ENCODE data around the gene ARHGAP22. TPM values are rescaled to one million over a fixed set of nuclear protein-coding genes. Genes with fewer than 3 reads are reported as not detected.
A peak's percentile ranks its signal among the peaks of the same experiment; 100 is the strongest.

Gene ARHGAP22
- total and polyA plus RNA-seq, 2 experiments from 2014 or later = 3.2 to 7.8 TPM

GRCh38 chr10:48582970-48583369 lies 21.9 kb downstream of the ARHGAP22 start:
- Histone ChIP-seq H3K27me3 (no peaks in the 10 kb centered on the region), H3K4me1 (ENCODE audit: low read depth) (no peaks in the 10 kb centered on the region), H3K9me3 (ENCODE audit: low read depth) (no peaks in the 10 kb centered on the region), H3K27ac (no peak overlapping the region), H3K36me3 (no peaks in the 10 kb centered on the region), H3K4me3 (no peak overlapping the region)
- no peak for DNase-seq (ENCODE audit: low read depth in 1 of 2, low spot score in 1 of 2)
- TF ChIP-seq CTCF (IDR thresholded peaks at IDR 0.05; ENCODE audit: low read depth, low read length) = no peak

- H3K27me3 ChIP-seq = no peaks in the 10 kb centered on the region
- no peaks in the 10 kb centered on the region for H3K36me3 ChIP-seq
- no peak overlapping the region for H3K4me3 ChIP-seq
- TF ChIP-seq CTCF (IDR thresholded peaks at IDR 0.05; ENCODE audit: low read depth, low read length) = no peak
- H3K27ac ChIP-seq = no peak overlapping the region
- H3K9me3 ChIP-seq (ENCODE audit: low read depth) = no peaks in the 10 kb centered on the region
- no peak for DNase-seq (ENCODE audit: low read depth in 1 of 2, low spot score in 1 of 2)
- H3K4me1 ChIP-seq (ENCODE audit: low read depth) = no peaks in the 10 kb centered on the region
Measured at GRCh38 chr10:48580236-48580635, 24.6 kb downstream of the ARHGAP22 start.

- TF ChIP-seq CTCF (IDR thresholded peaks at IDR 0.05; ENCODE audit: low read depth, low read length) = no peak
- no peak overlapping the region for H3K27ac ChIP-seq
- peak; percentile 4 to 65 for DNase-seq (ENCODE audit: low read depth in 1 of 2, low spot score in 1 of 2)
- no peaks in the 10 kb centered on the region for H3K27me3 ChIP-seq
- H3K9me3 ChIP-seq (ENCODE audit: low read depth) = no peaks in the 10 kb centered on the region
- no peaks in the 10 kb centered on the region for H3K36me3 ChIP-seq
- no peak overlapping the region for H3K4me3 ChIP-seq
- H3K4me1 ChIP-seq (ENCODE audit: low read depth) = no peaks in the 10 kb centered on the region
Measured at GRCh38 chr10:48579251-48579960, 25.5 kb downstream of the ARHGAP22 start.

GRCh38 chr10:48577158-48577557 lies 27.7 kb downstream of the ARHGAP22 start:
- no peaks in the 10 kb centered on the region for H3K4me1 ChIP-seq (ENCODE audit: low read depth)
- H3K36me3 ChIP-seq = no peaks in the 10 kb centered on the region
- no peaks in the 10 kb centered on the region for H3K9me3 ChIP-seq (ENCODE audit: low read depth)
- DNase-seq (ENCODE audit: low read depth in 1 of 2, low spot score in 1 of 2) = no peak
- H3K27me3 ChIP-seq = no peaks in the 10 kb centered on the region
- H3K4me3 ChIP-seq = no peak overlapping the region
- no peak overlapping the region for H3K27ac ChIP-seq
- no peak for TF ChIP-seq CTCF (IDR thresholded peaks at IDR 0.05; ENCODE audit: low read depth, low read length)

GRCh38 chr10:48576501-48576900 lies 28.4 kb downstream of the ARHGAP22 start:
- H3K4me3 ChIP-seq = no peak overlapping the region
- no peaks in the 10 kb centered on the region for H3K27me3 ChIP-seq
- no peak for TF ChIP-seq CTCF (IDR thresholded peaks at IDR 0.05; ENCODE audit: low read depth, low read length)
- DNase-seq (ENCODE audit: low read depth in 1 of 2, low spot score in 1 of 2) = no peak
- no peaks in the 10 kb centered on the region for H3K9me3 ChIP-seq (ENCODE audit: low read depth)
- no peaks in the 10 kb centered on the region for H3K36me3 ChIP-seq
- H3K4me1 ChIP-seq (ENCODE audit: low read depth) = no peaks in the 10 kb centered on the region
- no peak overlapping the region for H3K27ac ChIP-seq
